ENCODE data around the gene EEFSEC.

EEFSEC gene

GRCh38 chr3:128275316-128276145 is 122.2 kb downstream of the EEFSEC start:
- DNase-seq = no peak

- no peak for DNase-seq
Measured at GRCh38 chr3:128276146-128276435, 122.8 kb downstream of the EEFSEC start.

GRCh38 chr3:128276577-128277183 is 123.4 kb downstream of the EEFSEC start:
- DNase-seq = no peak

GRCh38 chr3:128277378-128278069 is 124.2 kb downstream of the EEFSEC start:
- DNase-seq = no peak

- no peak for DNase-seq
Measured at GRCh38 chr3:128278130-128278529, 124.8 kb downstream of the EEFSEC start.

- peak; percentile 93 for DNase-seq
Measured at GRCh38 chr3:128278761-128279600, 125.7 kb downstream of the EEFSEC start.

GRCh38 chr3:128279601-128279880 is 126.3 kb downstream of the EEFSEC start:
- no peak for DNase-seq

GRCh38 chr3:128280481-128281052 is 127.3 kb downstream of the EEFSEC start:
- DNase-seq = no peak

GRCh38 chr3:128281056-128281455 is 127.8 kb downstream of the EEFSEC start:
- DNase-seq = no peak

GRCh38 chr3:128281461-128282367 is 128.4 kb downstream of the EEFSEC start:
- no peak for DNase-seq

GRCh38 chr3:128282380-128283196 is 129.3 kb downstream of the EEFSEC start:
- DNase-seq = peak; percentile 71

GRCh38 chr3:128283421-128283820 is 130.1 kb downstream of the EEFSEC start:
- DNase-seq = no peak

GRCh38 chr3:128285042-128285966 is 132.0 kb downstream of the EEFSEC start:
- no peak for DNase-seq

- no peak for DNase-seq
Measured at GRCh38 chr3:128285967-128286321, 132.7 kb downstream of the EEFSEC start.

- no peak for DNase-seq
Measured at GRCh38 chr3:128286691-128287090, 133.4 kb downstream of the EEFSEC start.

GRCh38 chr3:128287216-128287615 is 133.9 kb downstream of the EEFSEC start:
- DNase-seq = no peak

- no peak for DNase-seq
Measured at GRCh38 chr3:128289534-128289933, 136.3 kb downstream of the EEFSEC start.

GRCh38 chr3:128290484-128290883 is 137.2 kb downstream of the EEFSEC start:
- DNase-seq = no peak

GRCh38 chr3:128293930-128294329 is 140.6 kb downstream of the EEFSEC start:
- DNase-seq = no peak

- no peak for DNase-seq
Measured at GRCh38 chr3:128294999-128295468, 141.8 kb downstream of the EEFSEC start.

All from left hindlimb (tissue), 1 donor.